Caco-2 (cell line): ENCODE data around the gene TPCN1. TPM values are rescaled to one million over a fixed set of nuclear protein-coding genes. Genes with fewer than 3 reads are reported as not detected.

Experiments
- BruUV-seq: library from RNA; stranded (reverse); fragments of 400-500 nt; replicated peaks from 2 replicates; lab custom pipeline; 2021; lab: Mats Ljungman, UMichigan
- CTCF ChIA-PET: fragments of 300-600 bp; sonication (Branson Sonifier 250); formaldehyde crosslinking; loops from one replicate; lab custom pipeline; 2022; ENCODE audit warnings: antibody characterized with exemption; lab: Charles Lee
- POLR2A ChIA-PET: fragments of 300-600 bp; sonication (Branson Sonifier 250); formaldehyde crosslinking; loops from one replicate; lab custom pipeline; 2022; ENCODE audit warnings: antibody characterized with exemption; lab: Charles Lee
- DNase-seq, 2 experiments: peaks; one replicate each; pipeline versions ENCODE4 v3.0.0 to v3.0.0-alpha.2; 2020 to 2022
- H3K27me3 ChIP-seq: replicated peaks from 2 replicates; pipeline ENCODE4 v1.6.0; 2011; ENCODE audit warnings: low read length; ENCODE audit not compliant: control insufficient read depth, insufficient read depth
- H3K36me3 ChIP-seq: 2 replicates; pipeline ENCODE4 v1.5.1; 2011; ENCODE audit warnings: low read length; ENCODE audit not compliant: control insufficient read depth, insufficient read depth
- H3K4me1 ChIP-seq: fragments of 250-450 bp; sonication (Bioruptor Pico); 2 replicates; pipeline ENCODE4 v1.5.1; 2020; ENCODE audit warnings: mild to moderate bottlenecking
- H3K4me3 ChIP-seq: 2 replicates; pipeline ENCODE4 v1.5.1; 2011; ENCODE audit warnings: low read depth, mild to moderate bottlenecking, control low read depth, low read length
- H3K9me3 ChIP-seq: fragments of 250-450 bp; sonication (Bioruptor Pico); 2 replicates; pipeline ENCODE4 v1.5.1; 2020; ENCODE audit warnings: mild to moderate bottlenecking, moderate library complexity
- H3K27ac Mint-ChIP-seq: one replicate; pipeline ENCODE4 v1.8.0; 2022; ENCODE audit warnings: mixed read lengths; ENCODE audit not compliant: unreplicated experiment
- H3K27me3 Mint-ChIP-seq: one replicate; pipeline ENCODE4 v1.8.0; 2022; ENCODE audit warnings: mixed read lengths; ENCODE audit not compliant: insufficient read depth, unreplicated experiment
- H3K36me3 Mint-ChIP-seq: one replicate; pipeline ENCODE4 v1.8.0; 2022; ENCODE audit warnings: mild to moderate bottlenecking, mixed read lengths; ENCODE audit not compliant: insufficient read depth, unreplicated experiment
- H3K4me1 Mint-ChIP-seq: one replicate; pipeline ENCODE4 v1.8.0; 2022; ENCODE audit warnings: low read depth, mixed read lengths; ENCODE audit not compliant: unreplicated experiment
- H3K4me3 Mint-ChIP-seq: one replicate; pipeline ENCODE4 v1.8.0; 2022; ENCODE audit warnings: mild to moderate bottlenecking, moderate library complexity, mixed read lengths; ENCODE audit not compliant: unreplicated experiment
- H3K9me3 Mint-ChIP-seq: one replicate; pipeline ENCODE4 v1.8.0; 2022; ENCODE audit warnings: mixed read lengths; ENCODE audit not compliant: unreplicated experiment
- CTCF ChIP-seq, 2 experiments: fragments of 200-600 bp in 1 of 2; IDR thresholded peaks; 1 replicate in 1 of 2; 2 replicates in 1 of 2; pipeline versions ENCODE4 v1.5.1 to v1.8.0; 2011 to 2022; ENCODE audit warnings: antibody characterized with exemption in 1 of 2, control low read depth in 1 of 2, inconsistent platforms in 1 of 2, low read depth in 1 of 2, low read length in 1 of 2, mild to moderate bottlenecking in 1 of 2, moderate library complexity in 1 of 2; ENCODE audit not compliant: insufficient read depth in 1 of 2, severe bottlenecking in 1 of 2, unreplicated experiment in 1 of 2
- intact Hi-C: fragments of 100-400 bp; cut with micrococcal nuclease; formaldehyde crosslinking; loops from one replicate; pipeline ENCODE4 v1.10.0; 2022; ENCODE audit not compliant: unreplicated experiment
- total RNA-seq: library from RNA; stranded (reverse); gene quantifications from 2 replicates; pipeline ENCODE4 v1.2.3, GENCODE V29; 2022

Gene TPCN1
- total RNA-seq, 1 experiment from 2014 or later, result 54.4 TPM

GRCh38 chr12:113262710-113263109, 41.4 kb downstream of the TPCN1 start:
- Mint-ChIP-seq H3K27ac (no peak overlapping the region), H3K27me3 (no peaks in the 10 kb centered on the region), H3K4me1 (peaks cover 15% of the 10 kb centered on the region), H3K4me3 (no peak overlapping the region), H3K36me3 (peaks cover 20% of the 10 kb centered on the region), H3K9me3 (no peaks in the 10 kb centered on the region)
- Histone ChIP-seq H3K27me3 (no peaks in the 10 kb centered on the region), H3K4me1 (no peaks in the 10 kb centered on the region), H3K9me3 (no peaks in the 10 kb centered on the region), H3K36me3 (0 out of 2 replicates have a peak, but pooled peaks cover 1% of the 10 kb centered on the region), H3K4me3 (no peak overlapping the region)
- no TSS peak for BruUV-seq
- CTCF ChIA-PET, result no interaction called here
- POLR2A ChIA-PET, result no interaction called here
- DNase-seq, result no peak
- intact Hi-C loops, result no loop called here
- no peak for TF ChIP-seq CTCF (IDR thresholded peaks at IDR 0.05; ENCODE audit: insufficient read depth in 1 of 2, low read depth in 1 of 2, low read length in 1 of 2, severe bottlenecking in 1 of 2, unreplicated experiment in 1 of 2)

DNA sequence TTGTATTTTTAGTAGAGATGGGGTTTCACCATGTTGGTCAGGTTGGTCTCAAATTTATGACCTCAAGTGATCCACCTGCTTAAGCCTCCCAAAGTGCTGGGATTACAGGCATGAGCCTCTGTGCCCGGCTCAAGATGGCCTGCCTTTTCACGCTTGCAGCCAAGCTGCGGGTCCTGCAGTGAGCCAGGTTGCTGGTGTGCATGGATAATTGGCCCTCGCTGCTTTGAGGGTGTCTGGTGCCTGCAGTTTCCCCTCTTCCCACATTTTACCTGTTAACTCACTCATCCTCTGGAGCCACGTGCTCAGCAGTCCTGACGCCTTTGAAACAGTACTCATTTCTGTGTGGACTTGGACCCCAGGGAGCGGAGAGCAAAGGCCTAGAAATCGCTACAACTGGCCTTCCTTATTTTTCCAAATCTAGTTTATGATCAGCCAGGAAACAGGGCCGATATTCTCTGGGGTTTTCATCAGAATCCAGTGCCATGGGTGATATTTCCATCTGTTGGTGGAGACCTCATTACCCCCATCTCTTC, 42.2 kb downstream of the TPCN1 start:
- Histone ChIP-seq H3K36me3 (0 out of 2 replicates have a peak, but pooled peaks cover 1% of the 10 kb centered on the region), H3K9me3 (no peaks in the 10 kb centered on the region), H3K4me3 (no peak overlapping the region), H3K4me1 (no peaks in the 10 kb centered on the region), H3K27me3 (no peaks in the 10 kb centered on the region)
- H3K9me3 Mint-ChIP-seq, result no peaks in the 10 kb centered on the region
- peaks cover 20% of the 10 kb centered on the region for H3K36me3 Mint-ChIP-seq
- TF ChIP-seq CTCF (IDR thresholded peaks at IDR 0.05; ENCODE audit: insufficient read depth in 1 of 2, low read depth in 1 of 2, low read length in 1 of 2, severe bottlenecking in 1 of 2, unreplicated experiment in 1 of 2), result no peak
- peaks cover 15% of the 10 kb centered on the region for H3K4me1 Mint-ChIP-seq
- no peak overlapping the region for H3K27ac Mint-ChIP-seq
- CTCF ChIA-PET, result no interaction called here
- intact Hi-C loops, result no loop called here
- POLR2A ChIA-PET, result no interaction called here
- H3K4me3 Mint-ChIP-seq, result no peak overlapping the region
- no TSS peak for BruUV-seq
- no peaks in the 10 kb centered on the region for H3K27me3 Mint-ChIP-seq
- no peak for DNase-seq

- Histone ChIP-seq H3K27me3 (no peaks in the 10 kb centered on the region), H3K36me3 (peaks cover 3% of the 10 kb centered on the region; the same call in 1 of the 2 replicates), H3K4me1 (no peaks in the 10 kb centered on the region), H3K4me3 (no peak overlapping the region), H3K9me3 (no peaks in the 10 kb centered on the region)
- BruUV-seq, result no TSS peak
- no peak for TF ChIP-seq CTCF (IDR thresholded peaks at IDR 0.05; ENCODE audit: insufficient read depth in 1 of 2, low read depth in 1 of 2, low read length in 1 of 2, severe bottlenecking in 1 of 2, unreplicated experiment in 1 of 2)
- POLR2A ChIA-PET, result no interaction called here
- H3K9me3 Mint-ChIP-seq, result no peaks in the 10 kb centered on the region
- H3K4me1 Mint-ChIP-seq, result no peaks in the 10 kb centered on the region
- H3K27me3 Mint-ChIP-seq, result no peaks in the 10 kb centered on the region
- intact Hi-C loops, result no loop called here
- no peak overlapping the region for H3K27ac Mint-ChIP-seq
- H3K36me3 Mint-ChIP-seq, result peaks cover 25% of the 10 kb centered on the region
- no peak overlapping the region for H3K4me3 Mint-ChIP-seq
- CTCF ChIA-PET, result no interaction called here
- DNase-seq, result no peak
Observed at GRCh38 chr12:113266106-113266895, 45.0 kb downstream of the TPCN1 start.
